ENCODE measurements around the gene AGFG2.
"Not testable (repeated sequence)": the region's sequence is repeated elsewhere in the genome, so short reads cannot be mapped to it uniquely, and the experiment has no call there.

Gene AGFG2

GRCh38 chr7:100513212-100513810 lies 25.7 kb upstream of the AGFG2 start:
- TF ChIP-seq CTCF (IDR thresholded peaks at IDR 0.05; ENCODE audit: insufficient read depth, low read depth, low read length, missing control alignments), result no peak
- no peak overlapping the region for H3K4me3 ChIP-seq (ENCODE audit: low read length)
- no peak for DNase-seq (ENCODE audit: low read depth)

- no peak for TF ChIP-seq CTCF (IDR thresholded peaks at IDR 0.05; ENCODE audit: insufficient read depth, low read depth, low read length, missing control alignments)
- no peak overlapping the region for H3K4me3 ChIP-seq (ENCODE audit: low read length)
- peak; percentile 46 for DNase-seq (ENCODE audit: low read depth)
Measured at GRCh38 chr7:100515072-100515532, 23.9 kb upstream of the AGFG2 start.

GRCh38 chr7:100516135-100516812 lies 22.7 kb upstream of the AGFG2 start:
- no peak overlapping the region for H3K4me3 ChIP-seq (ENCODE audit: low read length)
- no peak for DNase-seq (ENCODE audit: low read depth)
- no peak for TF ChIP-seq CTCF (IDR thresholded peaks at IDR 0.05; ENCODE audit: insufficient read depth, low read depth, low read length, missing control alignments)

GRCh38 chr7:100517305-100517704 lies 21.7 kb upstream of the AGFG2 start:
- H3K4me3 ChIP-seq (ENCODE audit: low read length), result no peak overlapping the region
- no peak for DNase-seq (ENCODE audit: low read depth)
- TF ChIP-seq CTCF (IDR thresholded peaks at IDR 0.05; ENCODE audit: insufficient read depth, low read depth, low read length, missing control alignments), result no peak

GRCh38 chr7:100519580-100519979 lies 19.4 kb upstream of the AGFG2 start:
- no peak for DNase-seq (ENCODE audit: low read depth)
- no peak overlapping the region for H3K4me3 ChIP-seq (ENCODE audit: low read length)
- no peak for TF ChIP-seq CTCF (IDR thresholded peaks at IDR 0.05; ENCODE audit: insufficient read depth, low read depth, low read length, missing control alignments)

GRCh38 chr7:100520138-100520537 lies 18.9 kb upstream of the AGFG2 start:
- TF ChIP-seq CTCF (IDR thresholded peaks at IDR 0.05; ENCODE audit: insufficient read depth, low read depth, low read length, missing control alignments), result no peak
- DNase-seq (ENCODE audit: low read depth), result no peak
- no peak overlapping the region for H3K4me3 ChIP-seq (ENCODE audit: low read length)

- DNase-seq (ENCODE audit: low read depth), result no peak
- H3K4me3 ChIP-seq (ENCODE audit: low read length), result no peak overlapping the region
- no peak for TF ChIP-seq CTCF (IDR thresholded peaks at IDR 0.05; ENCODE audit: insufficient read depth, low read depth, low read length, missing control alignments)
Measured at GRCh38 chr7:100521076-100521475, 17.9 kb upstream of the AGFG2 start.

- DNase-seq (ENCODE audit: low read depth); H3K4me3 ChIP-seq (ENCODE audit: low read length): not testable (repeated sequence)
Measured at GRCh38 chr7:100521909-100522593, 17.0 kb upstream of the AGFG2 start.

GRCh38 chr7:100523192-100523591 lies 15.8 kb upstream of the AGFG2 start:
- not testable (repeated sequence) for H3K4me3 ChIP-seq (ENCODE audit: low read length); DNase-seq (ENCODE audit: low read depth)
